Measurements from ENCODE around the gene ASXL2. TPM values are rescaled to one million over a fixed set of nuclear protein-coding genes. Genes with fewer than 3 reads are reported as not detected.
"Not testable (repeated sequence)": the region's sequence is repeated elsewhere in the genome, so short reads cannot be mapped to it uniquely, and the experiment has no call there.

The ASXL2 gene
- 3.1 TPM for polyA plus RNA-seq (2012; ENCODE audit: low read depth, missing spikeins)

DNA sequence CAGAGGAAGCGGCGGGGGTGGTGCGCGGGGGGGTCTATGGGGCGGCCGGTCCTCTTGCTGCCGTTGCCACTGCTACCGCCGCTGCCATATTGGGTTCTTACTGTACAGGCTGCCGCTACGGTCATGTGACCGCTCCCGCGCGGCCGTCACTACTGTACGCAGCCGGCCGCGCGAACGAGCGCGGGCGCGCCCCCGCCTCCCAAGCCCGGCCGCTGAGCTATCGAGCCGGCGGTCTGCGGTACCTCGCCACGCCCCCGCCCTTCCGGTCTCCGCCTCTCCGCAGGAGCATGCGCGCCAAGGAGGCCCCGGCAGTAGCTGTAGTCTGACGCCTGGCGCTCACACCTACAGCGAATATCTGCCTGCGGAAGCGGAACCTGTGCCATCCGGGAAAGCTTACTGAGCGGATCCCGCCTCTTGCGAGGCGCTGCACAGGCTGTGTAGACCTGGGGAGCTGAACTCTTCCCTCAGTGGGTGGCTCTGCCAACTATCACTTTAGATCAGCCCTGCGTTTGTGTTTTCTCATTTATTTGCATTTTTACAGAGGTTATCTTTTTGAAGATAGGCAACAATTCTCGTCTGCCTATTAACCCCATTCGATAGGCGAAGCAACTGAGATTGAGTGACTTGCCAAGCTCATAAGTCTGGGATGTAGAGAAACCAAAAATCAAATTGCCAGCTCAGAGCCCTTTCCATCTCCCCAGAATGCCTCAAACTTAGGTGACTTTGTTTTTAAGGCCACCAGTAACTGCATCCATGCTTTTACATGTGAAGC, at the start of gene ASXL2:
Gene ASXL2 (minus strand): TSS at position 127 of the 772 bp plus-strand sequence. CDS start 265 bp downstream, outside the sequence.
- peak; percentile 83 for DNase-seq (ENCODE audit: insufficient read length, low spot score)
- FAIRE-seq = peak; percentile 99
- TF ChIP-seq SPI1 (IDR thresholded peaks at IDR 0.05; ENCODE audit: low read depth, low read length) (peak; percentile 48), POLR2AphosphoS5 (IDR thresholded peaks at IDR 0.05; ENCODE audit: low read depth, low read length) (peak; percentile 81), TAF1 (IDR thresholded peaks at IDR 0.05; ENCODE audit: low read depth, low read length) (peak; percentile 71), PAX5 (IDR thresholded peaks at IDR 0.05; ENCODE audit: insufficient read depth, low read length, severe bottlenecking) (peak; percentile 17), POU2F2 (IDR thresholded peaks at IDR 0.05; ENCODE audit: low read depth, low read length) (no peak; the same call in 1 of the 2 replicates), POLR2A (IDR thresholded peaks at IDR 0.05; ENCODE audit: low read depth, low read length) (peak; percentile 90)

DNA sequence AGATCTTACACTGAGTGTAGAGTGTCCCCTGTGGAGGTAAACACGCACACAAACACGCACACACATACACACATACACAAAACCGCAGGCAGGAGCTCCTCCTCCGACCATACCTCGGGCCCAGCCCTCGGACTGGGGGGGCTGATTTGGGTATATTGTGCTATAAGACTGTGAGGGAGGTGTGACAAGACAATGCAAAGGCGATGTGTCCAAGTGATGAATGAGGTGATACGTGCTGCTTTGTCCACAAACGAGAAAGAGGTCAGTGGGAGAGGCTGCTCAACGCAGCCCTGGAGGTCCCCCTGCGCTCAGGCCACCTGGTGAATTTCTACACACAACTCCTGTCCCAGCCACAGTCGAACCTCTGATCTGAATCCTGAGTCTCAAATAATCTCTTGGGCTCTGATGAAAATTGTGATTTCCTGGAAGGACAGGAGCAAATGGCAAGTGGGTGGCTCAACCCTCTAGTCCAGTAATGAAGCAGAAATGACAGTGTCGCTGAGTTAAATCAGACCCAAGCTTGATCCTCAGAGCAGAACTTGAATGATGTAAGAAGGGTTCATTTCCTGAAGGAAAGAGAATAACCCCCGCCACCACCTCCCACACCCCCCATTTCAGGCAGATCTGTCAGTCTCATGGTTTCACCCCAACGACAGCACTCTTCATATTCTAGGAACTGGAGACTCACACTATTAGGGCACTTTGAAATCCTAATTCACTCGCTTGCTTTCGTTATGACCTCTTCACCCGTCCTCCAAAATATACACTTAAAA, 48.9 kb upstream of the ASXL2 start:
- FAIRE-seq (no peak), DNase-seq (ENCODE audit: insufficient read length, low spot score) (no peak)
- no peak for TF ChIP-seq POU2F2 (IDR thresholded peaks at IDR 0.05; ENCODE audit: low read depth, low read length)
- TF ChIP-seq POLR2AphosphoS5 (IDR thresholded peaks at IDR 0.05; ENCODE audit: low read depth, low read length) = no peak

DNA sequence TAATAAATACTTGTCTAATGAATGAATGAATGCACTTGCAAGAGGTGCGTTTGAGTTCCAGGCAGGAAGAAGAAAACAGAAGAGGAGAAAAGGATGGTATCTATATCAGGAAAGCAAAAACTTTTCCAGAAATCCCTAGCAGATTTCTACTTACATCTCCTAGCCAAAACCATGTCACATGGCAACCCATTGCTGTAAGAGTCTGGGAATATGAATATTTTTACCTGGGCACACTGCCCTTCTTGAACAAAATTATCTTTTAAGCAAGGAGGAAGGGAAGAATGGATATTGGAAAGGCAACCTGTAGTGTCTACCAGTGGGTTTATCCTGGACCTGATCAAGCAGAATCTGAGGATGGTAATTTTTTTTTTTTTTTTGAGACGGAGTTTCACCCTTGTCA, 44.2 kb upstream of the ASXL2 start:
- no peak for DNase-seq (ENCODE audit: insufficient read length, low spot score)
- no peak for TF ChIP-seq SPI1 (IDR thresholded peaks at IDR 0.05; ENCODE audit: low read depth, low read length)
- no peak for TF ChIP-seq POU2F2 (IDR thresholded peaks at IDR 0.05; ENCODE audit: low read depth, low read length)
- TF ChIP-seq POLR2AphosphoS5 (IDR thresholded peaks at IDR 0.05; ENCODE audit: low read depth, low read length) = no peak
- no peak for TF ChIP-seq PAX5 (IDR thresholded peaks at IDR 0.05; ENCODE audit: insufficient read depth, low read length, severe bottlenecking)
- no peak for TF ChIP-seq TAF1 (IDR thresholded peaks at IDR 0.05; ENCODE audit: low read depth, low read length)
- no peak for TF ChIP-seq POLR2A (IDR thresholded peaks at IDR 0.05; ENCODE audit: low read depth, low read length)
- FAIRE-seq = no peak

DNA sequence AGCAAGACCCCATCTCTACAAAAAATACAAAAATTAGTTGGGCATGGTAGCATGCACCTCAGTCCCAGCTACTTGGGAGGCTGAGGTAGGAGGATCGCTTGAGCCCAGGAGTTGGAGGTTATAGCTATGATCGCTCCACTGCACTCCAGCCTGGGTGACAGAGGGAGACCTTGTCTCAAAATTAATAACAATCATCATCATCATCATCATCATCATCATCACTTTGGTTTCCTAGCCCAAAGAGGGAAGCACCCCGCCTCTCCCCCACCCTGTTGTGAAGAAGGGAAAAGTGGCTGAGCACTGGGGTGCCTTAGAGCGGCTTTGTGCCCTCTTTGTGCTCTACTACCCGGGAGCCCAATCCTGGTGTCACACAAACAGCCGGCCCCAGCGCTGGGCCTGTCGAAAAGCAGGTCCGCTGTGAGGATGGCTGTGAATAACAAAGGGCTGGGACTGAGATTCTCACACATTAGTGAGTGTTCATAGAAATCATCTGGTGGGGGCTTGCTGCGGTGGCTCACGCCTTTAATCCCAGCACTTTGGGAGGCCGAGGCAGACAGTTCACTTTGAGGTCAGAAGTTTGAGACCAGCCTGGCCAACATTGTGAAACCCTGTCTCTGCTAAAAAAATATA, 42.6 kb upstream of the ASXL2 start:
- TF ChIP-seq POU2F2 (IDR thresholded peaks at IDR 0.05; ENCODE audit: low read depth, low read length) (no peak), PAX5 (IDR thresholded peaks at IDR 0.05; ENCODE audit: insufficient read depth, low read length, severe bottlenecking) (no peak), SPI1 (IDR thresholded peaks at IDR 0.05; ENCODE audit: low read depth, low read length) (no peak), POLR2A (IDR thresholded peaks at IDR 0.05; ENCODE audit: low read depth, low read length) (no peak), POLR2AphosphoS5 (IDR thresholded peaks at IDR 0.05; ENCODE audit: low read depth, low read length) (no peak), TAF1 (IDR thresholded peaks at IDR 0.05; ENCODE audit: low read depth, low read length) (no peak)
- FAIRE-seq = no peak
- DNase-seq (ENCODE audit: insufficient read length, low spot score) = no peak

DNA sequence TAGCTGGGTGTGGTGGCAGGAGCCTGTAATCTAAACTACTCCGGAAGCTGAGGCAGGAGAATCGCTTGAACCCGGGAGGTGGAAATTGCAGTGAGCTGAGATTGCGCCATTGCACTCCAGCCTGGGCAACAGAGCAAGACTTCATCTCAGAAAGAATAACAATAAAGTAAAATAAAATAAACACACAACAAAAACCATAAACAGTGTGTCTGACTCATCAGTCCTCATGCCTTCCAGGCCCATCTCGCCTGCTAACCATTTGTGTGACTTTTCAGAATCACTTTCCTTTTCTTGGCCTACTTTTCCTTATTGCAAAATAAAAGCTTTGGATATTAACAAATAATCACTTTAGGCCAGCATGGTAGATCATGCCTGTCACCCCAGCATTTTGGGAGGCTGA, 42.0 kb upstream of the ASXL2 start:
- FAIRE-seq (no peak), DNase-seq (ENCODE audit: insufficient read length, low spot score) (no peak)
- TF ChIP-seq POU2F2 (IDR thresholded peaks at IDR 0.05; ENCODE audit: low read depth, low read length) = no peak
- no peak for TF ChIP-seq POLR2A (IDR thresholded peaks at IDR 0.05; ENCODE audit: low read depth, low read length)
- TF ChIP-seq PAX5 (IDR thresholded peaks at IDR 0.05; ENCODE audit: insufficient read depth, low read length, severe bottlenecking) = no peak
- no peak for TF ChIP-seq TAF1 (IDR thresholded peaks at IDR 0.05; ENCODE audit: low read depth, low read length)
- TF ChIP-seq POLR2AphosphoS5 (IDR thresholded peaks at IDR 0.05; ENCODE audit: low read depth, low read length) = no peak
- no peak for TF ChIP-seq SPI1 (IDR thresholded peaks at IDR 0.05; ENCODE audit: low read depth, low read length)

DNA sequence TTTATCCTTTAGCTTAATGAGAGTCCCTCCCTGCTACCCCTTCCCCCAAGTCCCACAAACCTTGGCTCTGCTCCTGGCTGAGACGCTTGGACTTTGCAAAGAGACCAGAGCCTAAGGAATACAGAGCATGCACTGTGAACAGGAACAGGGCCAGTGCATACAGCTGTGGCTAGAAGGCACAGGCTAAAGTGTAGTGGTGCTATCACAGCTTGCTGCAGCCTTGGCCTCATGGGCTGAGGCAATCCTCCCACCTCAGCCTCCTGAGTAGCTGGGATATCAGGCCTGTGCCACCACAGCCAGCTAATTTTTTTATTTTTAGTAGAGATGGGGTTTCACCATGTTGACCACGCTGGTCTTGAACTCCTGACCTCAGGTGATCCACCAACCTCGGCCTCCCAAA, 39.5 kb upstream of the ASXL2 start:
- no peak for FAIRE-seq
- TF ChIP-seq TAF1 (IDR thresholded peaks at IDR 0.05; ENCODE audit: low read depth, low read length) (no peak), POLR2A (IDR thresholded peaks at IDR 0.05; ENCODE audit: low read depth, low read length) (no peak), SPI1 (IDR thresholded peaks at IDR 0.05; ENCODE audit: low read depth, low read length) (no peak), POU2F2 (IDR thresholded peaks at IDR 0.05; ENCODE audit: low read depth, low read length) (no peak), PAX5 (IDR thresholded peaks at IDR 0.05; ENCODE audit: insufficient read depth, low read length, severe bottlenecking) (no peak), POLR2AphosphoS5 (IDR thresholded peaks at IDR 0.05; ENCODE audit: low read depth, low read length) (no peak)
- DNase-seq (ENCODE audit: insufficient read length, low spot score) = no peak

DNA sequence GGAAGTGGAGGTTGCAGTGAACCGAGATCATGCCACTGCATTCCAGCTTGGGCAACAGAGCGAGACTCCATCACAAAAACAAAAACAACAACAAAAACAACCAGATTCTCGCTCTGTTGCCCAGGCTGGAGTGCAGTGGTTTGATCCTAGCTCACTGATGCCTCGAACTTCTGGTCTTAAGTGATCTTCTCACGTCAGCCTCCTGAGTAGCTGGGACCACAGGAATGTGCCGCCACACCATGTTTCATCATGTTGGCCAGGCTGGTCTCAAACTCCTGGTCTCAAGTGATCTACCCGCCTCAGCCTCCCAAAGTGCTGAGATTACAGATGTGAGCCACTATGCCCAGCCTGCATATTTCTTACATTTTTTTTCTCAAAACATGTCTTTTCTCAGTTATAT, 39.1 kb upstream of the ASXL2 start:
- FAIRE-seq; DNase-seq (ENCODE audit: insufficient read length, low spot score): not testable (repeated sequence)

DNA sequence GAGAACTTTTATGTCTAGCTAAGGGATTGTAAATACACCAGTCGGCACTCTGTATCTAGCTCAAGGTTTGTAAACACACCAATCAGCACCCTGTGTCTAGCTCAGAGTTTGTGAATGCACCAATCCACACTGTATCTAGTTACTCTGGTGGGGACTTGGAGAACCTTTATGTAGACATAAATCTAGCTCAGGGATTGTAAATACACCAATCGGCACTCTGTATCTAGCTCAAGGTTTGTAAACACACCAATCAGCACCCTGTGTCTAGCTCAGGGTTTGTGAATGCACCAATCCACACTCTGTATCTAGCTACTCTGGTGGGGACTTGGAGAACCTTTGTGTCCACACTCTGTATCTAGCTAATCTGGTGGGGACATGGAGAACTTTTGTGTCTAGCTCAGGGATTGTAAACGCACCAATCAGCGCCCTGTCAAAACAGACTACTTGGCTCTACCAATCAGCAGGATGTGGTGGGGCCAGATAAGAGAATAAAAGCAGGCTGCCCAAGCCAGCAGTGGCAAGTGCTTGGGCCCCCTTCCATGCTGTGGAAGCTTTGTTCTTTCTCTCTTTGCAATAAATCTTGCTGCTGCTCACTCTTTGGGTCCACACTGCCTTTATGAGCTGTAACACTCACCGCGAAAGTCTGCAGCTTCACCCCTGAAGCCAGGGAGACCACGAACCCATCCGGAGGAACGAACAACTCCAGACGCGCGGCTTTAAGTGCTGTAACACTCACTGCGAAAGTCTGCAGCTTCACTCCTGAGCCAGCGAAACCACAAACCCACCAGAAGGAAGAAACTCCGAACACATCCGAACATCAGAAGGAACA, 37.9 kb upstream of the ASXL2 start:
- DNase-seq (ENCODE audit: insufficient read length, low spot score); FAIRE-seq: not testable (repeated sequence)

DNA sequence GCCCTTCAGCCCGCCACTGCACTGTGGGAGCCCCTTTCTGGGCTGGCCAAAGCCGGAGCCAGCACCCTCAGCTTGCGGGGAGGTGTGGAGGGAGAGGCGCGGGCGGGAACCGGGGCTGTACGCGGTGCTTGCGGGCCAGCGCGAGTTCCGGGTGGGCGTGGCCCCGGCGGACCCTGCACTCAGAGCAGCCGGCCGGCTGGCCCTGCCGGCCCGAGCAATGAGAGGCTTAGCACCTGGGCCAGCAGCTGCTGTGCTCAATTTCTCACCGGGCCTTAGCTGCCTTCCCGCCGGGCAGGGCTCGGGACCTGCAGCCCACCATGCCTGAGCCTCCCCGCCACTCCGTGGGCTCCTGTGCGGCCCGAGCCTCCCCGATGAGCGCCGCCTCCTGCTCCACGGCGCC, 37.1 kb upstream of the ASXL2 start:
- DNase-seq (ENCODE audit: insufficient read length, low spot score); FAIRE-seq: not testable (repeated sequence)

DNA sequence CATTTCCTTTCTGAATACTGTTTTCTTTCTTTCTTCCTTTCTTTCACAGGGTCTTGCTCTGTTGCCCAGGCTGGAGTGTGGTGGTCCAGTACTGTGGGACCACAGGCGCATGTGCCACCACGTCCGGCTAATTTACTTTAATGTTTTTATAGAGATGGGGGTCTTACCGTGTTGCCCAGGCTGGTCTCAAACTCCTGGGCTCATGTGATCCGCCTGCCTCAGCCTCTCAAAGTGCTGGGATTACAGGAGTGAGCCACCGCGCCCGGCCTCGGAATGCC, 35.3 kb upstream of the ASXL2 start:
- not testable (repeated sequence) for DNase-seq (ENCODE audit: insufficient read length, low spot score); FAIRE-seq
